K562 (cell line): Measurements from ENCODE around the gene ZNF584. TPM values are rescaled to one million over a fixed set of nuclear protein-coding genes. Genes with fewer than 3 reads are reported as not detected.

Experiments used
- ATAC-seq: fragments of 200-7000 bp; cut with Tn5 transposase; 3 replicates; pipeline ENCODE4 v1.9.1; 2020; ENCODE audit warnings: moderate library complexity
- BruUV-seq: library from RNA; stranded (reverse); fragments of 400-500 nt; replicated peaks from 2 replicates; lab custom pipeline; 2021; lab: Mats Ljungman, UMichigan
- CTCF ChIA-PET: fragments of 300-600 bp; formaldehyde crosslinking; extraction: SDS; loops from one replicate; lab custom pipeline; 2021; ENCODE audit warnings: low intra/inter-chr PET ratio; lab: Yijun Ruan, JAX
- POLR2A ChIA-PET: fragments of 300-600, 350-650 bp; sonication (Branson Sonifier 250); formaldehyde crosslinking; extraction: SDS; loops from one replicate; lab custom pipeline; 2021; ENCODE audit warnings: antibody characterized with exemption, inconsistent platforms; lab: Yijun Ruan, JAX
- DNase-seq, 4 experiments: peaks; one replicate each; pipeline versions ENCODE4 v3.0.0 to v3.0.0-alpha.2; 2011 to 2018; ENCODE audit warnings: low spot score in 3 of 4, mixed read lengths in 3 of 4; ENCODE audit errors: extremely low read depth in 1 of 4
- FAIRE-seq: peaks from 2 replicates; lab custom pipeline; 2011; peaks lifted over from hg19 to GRCh38; lab: Jason Lieb, UNC
- H2AFZ ChIP-seq: 2 replicates; pipeline ENCODE4 v1.6.0; 2011; ENCODE audit warnings: low read depth, low read length, control low read depth, inconsistent platforms
- H3K27ac ChIP-seq: fragments of 200-600 bp; 3 replicates; pipeline ENCODE4 v1.8.0; 2011; ENCODE audit warnings: low read depth, mild to moderate bottlenecking, control low read depth, inconsistent platforms, low read length, moderate library complexity, mixed read lengths; ENCODE audit errors: extremely low read depth
- H3K27me3 ChIP-seq, 2 experiments: fragments of 300-600 bp in 1 of 2; 2 replicates in 1 of 2; 3 replicates in 1 of 2; pipeline versions ENCODE4 v1.6.0 to v1.8.0; 2011; ENCODE audit warnings: inconsistent platforms in 2 of 2, low read length in 2 of 2, mild to moderate bottlenecking in 1 of 2, mixed read lengths in 1 of 2, moderate library complexity in 1 of 2; ENCODE audit not compliant: control insufficient read depth in 2 of 2, insufficient read depth in 2 of 2
- H3K36me3 ChIP-seq: fragments of 300-600 bp; 3 replicates; pipeline ENCODE4 v1.8.0; 2011; ENCODE audit warnings: mild to moderate bottlenecking, low read length, inconsistent platforms; ENCODE audit not compliant: control insufficient read depth, insufficient read depth
- H3K4me1 ChIP-seq, 2 experiments: fragments of 200-600 bp in 1 of 2; replicated peaks in 1 of 2; 2 replicates in 1 of 2; 3 replicates in 1 of 2; pipeline versions ENCODE4 v1.5.1 to v1.8.0; 2011; ENCODE audit warnings: inconsistent platforms in 2 of 2, low read length in 2 of 2, mild to moderate bottlenecking in 1 of 2, mixed read lengths in 1 of 2, moderate library complexity in 1 of 2; ENCODE audit not compliant: control insufficient read depth in 2 of 2, insufficient read depth in 2 of 2
- H3K4me2 ChIP-seq: 2 replicates; pipeline ENCODE4 v1.6.1; 2011; ENCODE audit warnings: low read length, control low read depth, inconsistent platforms, mixed read lengths; ENCODE audit not compliant: insufficient read depth
- H3K4me3 ChIP-seq: fragments of 200-600 bp; sonication (generic), shearing (Covaris generic); 2 replicates; pipeline ENCODE4 v1.5.1; 2016; ENCODE audit warnings: control low read depth, inconsistent platforms
- H3K79me2 ChIP-seq: fragments of 200-600 bp; 3 replicates; pipeline ENCODE4 v1.8.0; 2011; ENCODE audit warnings: low read length, inconsistent platforms; ENCODE audit not compliant: control insufficient read depth, insufficient read depth
- H3K9ac ChIP-seq, 2 experiments: 2 replicates each; pipeline versions ENCODE4 v1.6.0 to v1.6.1; 2011; ENCODE audit warnings: low read depth in 2 of 2, low read length in 2 of 2, control low read depth in 1 of 2, inconsistent platforms in 1 of 2, mild to moderate bottlenecking in 1 of 2, mixed read lengths in 1 of 2; ENCODE audit not compliant: insufficient read depth in 1 of 2
- H3K9me1 ChIP-seq: one replicate; pipeline ENCODE4 v1.6.0; 2011; ENCODE audit warnings: inconsistent platforms, mild to moderate bottlenecking, low read length, moderate library complexity; ENCODE audit not compliant: control insufficient read depth, insufficient read depth
- H3K9me3 ChIP-seq: replicated peaks from 2 replicates; pipeline ENCODE4 v1.5.1; 2011; ENCODE audit warnings: low read depth, low read length, inconsistent platforms; ENCODE audit not compliant: control insufficient read depth, insufficient read depth
- H4K20me1 ChIP-seq: replicated peaks from 2 replicates; pipeline ENCODE4 v1.6.1; 2011; ENCODE audit warnings: low read length, inconsistent platforms, mixed read lengths; ENCODE audit not compliant: control insufficient read depth, insufficient read depth
- ASH1L ChIP-seq: fragments of 450-650 bp; IDR thresholded peaks from 2 replicates; pipeline ENCODE4 v1.6.1; 2018; ENCODE audit warnings: borderline replicate concordance, mild to moderate bottlenecking, low read depth; ENCODE audit not compliant: partially characterized antibody
- NFATC3 ChIP-seq: fragments of 450-650 bp; IDR thresholded peaks from 2 replicates; pipeline ENCODE4 v1.6.1; 2017; ENCODE audit warnings: mild to moderate bottlenecking
- TAF15 ChIP-seq: fragments of 200-400 bp; formaldehyde crosslinking; IDR thresholded peaks from 2 replicates; pipeline ENCODE4 v1.6.1; 2017; ENCODE audit warnings: mild to moderate bottlenecking, low read depth, low read length, moderate library complexity
- ZFP36 ChIP-seq: fragments of 150-350 bp; IDR thresholded peaks from 2 replicates; pipeline ENCODE4 v1.6.1; 2018; ENCODE audit warnings: low read length, low read depth; ENCODE audit not compliant: partially characterized antibody
- WGBS: fragments of 100-300 bp; shearing (Covaris generic); methylation state at CpG from one replicate; pipeline ENCODE4 v1.1.6; 2016; ENCODE audit warnings: low coverage, mixed read lengths; ENCODE audit not compliant: insufficient coverage; ENCODE audit errors: missing lambda C conversion rate; 5-methylcytosine and 5-hydroxymethylcytosine counted together
- in situ Hi-C: fragments of 300-500 bp; cut with MboI; formaldehyde crosslinking; loops from 4 replicates; pipeline ENCODE4 v1.15.0; 2018; ENCODE audit warnings: inconsistent platforms, mixed read lengths
- intact Hi-C: fragments of 100-400 bp; cut with micrococcal nuclease; formaldehyde crosslinking; loops from 2 replicates; pipeline ENCODE4 v1.14.2; 2022
- polyA plus RNA-seq, 8 experiments: library from polyadenylated mRNA; depleted of rRNA in 4 of 8; stranded (reverse) in 5 of 8; unstranded in 3 of 8; fragments of >200 nt; fragmentation: Nextera tagmentation in 2 of 8; fragmentation: Illumina TruSeq in 1 of 8; extraction: Ambion mirVana in 2 of 8; extraction: Trizol in 1 of 8; gene quantifications; 2 replicates each; pipeline versions ENCODE4 v1.2.1 to v1.2.3, GENCODE V29; 2011 to 2014; ENCODE audit warnings: inconsistent platforms in 1 of 8, missing spikeins in 1 of 8
- total RNA-seq, 7 experiments: library from RNA; depleted of rRNA in 6 of 7; stranded (reverse); fragments of >200 nt in 6 of 7; fragmentation: Illumina TruSeq in 2 of 7; extraction: Trizol in 2 of 7; gene quantifications; 2 replicates each; pipeline versions ENCODE4 v1.2.1 to v1.2.3, GENCODE V29; 2011 to 2021; ENCODE audit warnings: low replicate concordance in 1 of 7

ZNF584 gene
- total and polyA plus RNA-seq, 9 of the 15 experiments (the other 6 are each of a cell fraction or from before 2014, with no cell fraction given), result 5.8 to 43.4 (median 24.6) TPM

- CTCF ChIA-PET, result no interaction called here
- no peaks in the 10 kb centered on the region for H3K9me3 ChIP-seq
- H4K20me1 ChIP-seq, result peaks cover 9% of the 10 kb centered on the region; the same call in 1 of the 2 replicates
- peaks cover 24 to 73% of the 10 kb centered on the region in 2 experiments for H3K4me1 ChIP-seq
- 87% methylated on average over 6 of the region's 6 CpGs for WGBS
- H3K36me3 ChIP-seq, result peaks cover 22% of the 10 kb centered on the region
- no peak overlapping the region for H3K4me2 ChIP-seq
- H3K27me3 ChIP-seq, result no peaks in the 10 kb centered on the region
- no peak for ATAC-seq
- H3K9ac ChIP-seq, result peak overlapping the region in 1 of 2 experiments; percentile 82; a peak in 2 of 4 replicates
- BruUV-seq, result no TSS peak
- in situ Hi-C loops (no loop called here), intact Hi-C loops (no loop called here)
- POLR2A ChIA-PET, result interaction anchor here (0.6 to 1.8 kb wide), 3 partner anchors 11 to 215 kb away, joined by 3 to 8 read pairs (median 3); no protein-coding TSS in a partner anchor
- peaks cover 24% of the 10 kb centered on the region for H3K79me2 ChIP-seq
- no peak for FAIRE-seq
- H3K4me3 ChIP-seq, result no peak overlapping the region
- peak in 1 of 4 experiments; percentile 2 for DNase-seq
- TF ChIP-seq NFATC3 (no peak), TAF15 (no peak)
- TF ChIP-seq, all 486 proteins: peak for 0
- no peak overlapping the region for H2AFZ ChIP-seq
- H3K9me1 ChIP-seq, result no peaks in the 10 kb centered on the region
- H3K27ac ChIP-seq, result no peak overlapping the region
These were observed 9.9 kb upstream of the ZNF584 start for GRCh38 chr19:58398545-58398944.

GRCh38 chr19:58399903-58400302 lies 8.5 kb upstream of the ZNF584 start:
- ATAC-seq, result no peak
- Histone ChIP-seq H3K79me2 (peaks cover 24% of the 10 kb centered on the region), H3K4me2 (peak overlapping the region; percentile 85; the same call in 1 of the 2 replicates)
- no TSS peak for BruUV-seq
- CTCF ChIA-PET, result no interaction called here
- TF ChIP-seq ASH1L (no peak), ZFP36 (peak; percentile 80)
- TF ChIP-seq, all 486 proteins: peak for 1
- no CpG with 5 or more reads among the region's 3 CpGs for WGBS
- H3K27ac ChIP-seq, result no peak overlapping the region
- no peak for FAIRE-seq
- POLR2A ChIA-PET, result interaction anchor here (1.0 to 1.6 kb wide), 3 partner anchors 8 to 12 kb away, joined by 5 to 8 read pairs (median 6); partner anchors contain the start of gene ZNF584
- peaks cover 8% of the 10 kb centered on the region for H3K36me3 ChIP-seq
- no peak for DNase-seq
- H3K9me3 ChIP-seq, result no peaks in the 10 kb centered on the region
- no peaks in the 10 kb centered on the region for H4K20me1 ChIP-seq
- H3K27me3 ChIP-seq, result no peaks in the 10 kb centered on the region
- intact Hi-C loops, result loop anchor here (2.0 to 10.0 kb wide), 2 partner anchors 175 to 217 kb away; partner anchors contain the start of genes ZNF274 and ZNF544
- no peak overlapping the region for H2AFZ ChIP-seq
- in situ Hi-C loops, result no loop called here
- peak overlapping the region in 1 of 2 experiments; percentile 86; a peak in 2 of 4 replicates for H3K9ac ChIP-seq
- H3K9me1 ChIP-seq, result no peaks in the 10 kb centered on the region
- H3K4me3 ChIP-seq, result no peak overlapping the region
- peaks cover 26 to 68% of the 10 kb centered on the region in 2 experiments for H3K4me1 ChIP-seq
